ENCODE results near the gene NCKAP5L.

GRCh38 chr12:49828133-49829091 is at the start of gene NCKAP5L:
- no peak for TF ChIP-seq CTCF (IDR thresholded peaks at IDR 0.05 in 4 of 5, conservative IDR thresholded peaks at IDR 0.05 in 1 of 5)
- peak; percentile 62 to 79 for TF ChIP-seq POLR2A (IDR thresholded peaks at IDR 0.05)
